ENCODE results near the gene CPNE5.

CPNE5 gene

GRCh38 chr6:36800223-36801076, 38.8 kb downstream of the CPNE5 start:
- no peak overlapping the region for H3K4me3 ChIP-seq (ENCODE audit: low read depth, low read length)
- TF ChIP-seq CTCF (IDR thresholded peaks at IDR 0.05; ENCODE audit: insufficient read depth, low read depth, low read length, missing control alignments), result no peak
- no peak for DNase-seq (ENCODE audit: low read depth)

- no peak for TF ChIP-seq CTCF (IDR thresholded peaks at IDR 0.05; ENCODE audit: insufficient read depth, low read depth, low read length, missing control alignments)
- DNase-seq (ENCODE audit: low read depth), result no peak
- no peak overlapping the region for H3K4me3 ChIP-seq (ENCODE audit: low read depth, low read length)
Measured at GRCh38 chr6:36798852-36799251, 40.4 kb downstream of the CPNE5 start.

- TF ChIP-seq CTCF (IDR thresholded peaks at IDR 0.05; ENCODE audit: insufficient read depth, low read depth, low read length, missing control alignments), result no peak
- DNase-seq (ENCODE audit: low read depth), result no peak
- no peak overlapping the region for H3K4me3 ChIP-seq (ENCODE audit: low read depth, low read length)
Measured at GRCh38 chr6:36797653-36798052, 41.6 kb downstream of the CPNE5 start.

- no peak for DNase-seq (ENCODE audit: low read depth)
- no peak for TF ChIP-seq CTCF (IDR thresholded peaks at IDR 0.05; ENCODE audit: insufficient read depth, low read depth, low read length, missing control alignments)
- no peak overlapping the region for H3K4me3 ChIP-seq (ENCODE audit: low read depth, low read length)
Measured at GRCh38 chr6:36797055-36797454, 42.2 kb downstream of the CPNE5 start.

- TF ChIP-seq CTCF (IDR thresholded peaks at IDR 0.05; ENCODE audit: insufficient read depth, low read depth, low read length, missing control alignments), result no peak
- no peak for DNase-seq (ENCODE audit: low read depth)
Measured at GRCh38 chr6:36794713-36795065, 44.6 kb downstream of the CPNE5 start.

GRCh38 chr6:36793913-36794712, 45.1 kb downstream of the CPNE5 start:
- no peak for TF ChIP-seq CTCF (IDR thresholded peaks at IDR 0.05; ENCODE audit: insufficient read depth, low read depth, low read length, missing control alignments)
- no peak for DNase-seq (ENCODE audit: low read depth)
- H3K4me3 ChIP-seq (ENCODE audit: low read depth, low read length), result no peak overlapping the region

More at GRCh38 chr6:36794713-36795065, 44.6 kb downstream of the CPNE5 start:
- H3K4me3 ChIP-seq (ENCODE audit: low read depth, low read length), result no peak overlapping the region

All from GM12865 (cell line).